KG1 (cell line): Measurements from ENCODE around the gene NAMPT.

ENCODE experiments used
- DNase-seq: peaks from one replicate; lab custom pipeline; 2025; lab: John Stamatoyannopoulos, UW

NAMPT gene

DNA sequence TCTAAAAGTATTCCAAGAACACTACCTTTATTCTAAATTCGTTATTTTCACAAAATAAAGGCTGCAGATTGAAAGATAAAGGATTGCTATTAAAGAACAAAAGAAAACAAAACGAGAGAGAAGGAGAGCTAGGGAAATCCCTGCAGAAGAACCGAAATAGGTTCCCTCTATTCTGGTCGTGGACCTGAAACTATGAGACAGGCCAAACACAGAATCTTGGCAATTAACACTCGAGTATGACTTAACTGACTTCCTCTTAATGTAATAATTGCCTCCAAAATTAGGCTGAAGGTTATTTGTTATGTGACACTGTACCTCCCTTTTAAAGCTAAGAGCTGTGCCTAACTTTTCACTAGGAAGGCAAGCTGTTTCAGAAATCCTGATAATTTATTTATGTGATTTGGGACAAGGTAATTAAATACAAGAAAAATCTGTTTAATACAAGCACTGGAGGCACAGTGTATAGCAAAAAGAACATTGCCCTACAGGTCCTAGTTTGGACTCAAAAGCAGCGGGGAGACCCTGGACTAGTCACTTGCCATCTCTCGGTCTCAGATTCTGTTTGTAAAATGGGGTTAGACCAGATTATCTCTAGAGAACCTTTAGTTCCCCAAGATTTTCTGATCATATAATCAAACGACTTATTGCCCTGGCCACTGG is 11.6 kb downstream of the NAMPT start:
- no peak for DNase-seq

DNA sequence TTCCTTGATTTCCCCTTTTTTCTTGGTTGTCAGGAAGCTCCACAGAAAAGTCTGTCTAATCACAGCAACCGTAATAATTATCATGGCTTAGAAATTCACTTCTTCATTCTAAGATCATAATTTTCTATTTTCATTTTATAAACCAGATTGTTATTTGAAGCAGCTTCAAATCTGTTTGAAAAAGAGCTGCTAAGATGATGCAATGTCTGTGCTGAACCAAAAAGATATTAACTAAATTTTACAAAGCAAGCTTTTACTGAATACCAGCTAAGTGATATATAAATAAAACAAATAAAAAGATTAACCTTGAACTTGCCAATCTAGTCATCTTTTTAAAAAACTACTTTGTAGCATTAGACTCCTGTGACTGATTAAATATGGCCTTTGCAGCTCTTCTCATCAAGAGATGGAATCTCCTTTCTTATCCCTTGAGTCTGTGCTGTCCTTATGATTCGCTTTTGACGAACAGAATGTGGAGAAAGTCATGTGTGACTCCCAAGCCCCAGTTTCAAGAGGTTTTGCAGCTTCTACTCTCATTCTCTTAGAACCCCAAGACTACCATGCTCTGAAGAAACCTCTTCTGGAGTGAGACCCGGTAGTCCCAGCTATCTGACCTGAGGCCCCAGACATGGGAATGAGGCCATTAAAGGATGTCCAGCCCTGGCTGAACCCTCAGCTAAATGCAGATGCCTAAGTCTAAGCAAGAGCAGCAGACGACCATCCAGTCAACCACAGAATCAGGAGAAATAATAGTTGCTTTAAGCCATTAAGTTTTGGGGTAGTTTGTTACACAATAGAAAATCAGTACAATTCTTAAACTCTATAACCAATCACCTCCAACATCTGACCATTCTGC is 14.4 kb downstream of the NAMPT start:
- no peak for DNase-seq

DNA sequence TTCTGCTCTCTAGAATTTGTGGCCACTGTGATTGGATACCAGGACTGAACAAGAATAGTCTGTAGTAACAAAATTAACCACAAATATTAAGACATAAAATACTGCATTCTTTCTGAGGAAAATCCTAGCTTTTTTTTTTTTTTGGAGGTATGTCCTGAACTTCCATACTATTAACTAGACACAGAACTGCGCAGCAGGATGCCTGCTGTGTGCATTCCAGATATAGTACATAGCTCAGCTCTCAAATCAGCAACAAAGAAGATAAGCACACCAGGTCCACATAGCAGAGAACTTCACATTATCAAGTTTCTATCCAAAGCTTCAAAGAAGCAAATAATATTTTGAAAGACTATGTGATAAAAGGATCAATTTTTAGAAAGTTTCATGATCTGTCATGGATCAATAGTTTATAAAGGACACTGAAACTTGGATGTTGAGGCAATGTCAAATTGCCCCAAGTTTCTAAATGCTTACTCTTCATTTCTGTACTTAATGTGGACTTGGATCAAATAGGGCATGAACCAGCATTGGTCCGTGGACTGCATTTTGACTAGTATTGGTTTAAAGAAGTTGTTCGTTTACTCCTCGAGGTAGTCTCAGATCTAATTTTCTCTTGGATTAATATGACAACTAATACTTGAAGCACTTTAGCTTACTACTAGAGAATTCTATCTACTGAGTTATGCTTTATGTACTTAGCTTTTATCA is 15.4 kb downstream of the NAMPT start:
- DNase-seq: no peak

DNA sequence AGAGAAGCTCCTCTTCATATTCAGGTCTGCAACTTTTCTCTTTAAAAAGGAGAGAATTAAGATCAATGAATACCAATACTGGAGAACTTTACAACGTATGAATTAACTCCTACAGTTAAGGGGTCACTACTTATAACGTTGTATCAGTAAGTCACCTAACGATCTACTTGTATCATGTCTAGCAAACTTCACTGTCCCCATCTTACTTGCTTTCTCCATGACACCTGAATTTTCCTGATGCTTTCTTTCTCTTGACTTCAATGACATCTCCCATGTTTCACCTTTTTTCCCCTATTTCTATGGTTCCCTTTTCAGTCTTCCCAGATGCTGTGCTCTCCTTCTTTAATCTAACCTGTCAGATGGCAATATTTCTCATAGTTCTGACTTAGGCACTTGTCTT is 19.6 kb downstream of the NAMPT start:
- DNase-seq: no peak

DNA sequence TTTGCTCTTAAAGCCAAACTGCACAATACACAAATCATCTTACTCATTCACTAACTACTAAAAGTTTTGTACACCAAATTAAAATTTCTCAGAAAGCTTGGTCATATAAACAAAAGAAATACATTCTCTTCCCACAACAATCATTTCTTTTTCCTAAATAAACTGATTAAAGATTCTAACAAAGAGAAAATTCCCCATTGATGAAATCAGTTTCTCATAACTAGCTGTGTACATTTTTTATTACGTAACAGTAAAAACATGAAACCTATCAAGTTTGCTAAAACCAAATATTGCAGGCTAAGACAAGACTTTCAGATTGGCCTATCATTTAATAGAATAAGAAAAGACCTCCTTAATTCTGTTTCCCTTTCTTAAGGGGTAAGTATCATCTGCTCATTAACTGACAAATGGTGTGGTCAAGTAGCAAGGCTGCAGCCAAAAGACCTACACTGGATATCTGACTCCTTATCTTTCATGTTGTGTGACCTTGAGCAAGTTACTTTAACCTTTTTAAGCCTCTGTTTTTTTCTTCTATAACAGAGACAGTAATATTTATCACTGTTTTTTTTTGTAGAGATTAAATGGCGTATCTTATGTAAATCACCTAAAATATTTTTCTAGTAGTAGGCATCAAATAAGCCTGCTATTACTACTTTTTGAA is 22.4 kb downstream of the NAMPT start:
- DNase-seq: no peak

DNA sequence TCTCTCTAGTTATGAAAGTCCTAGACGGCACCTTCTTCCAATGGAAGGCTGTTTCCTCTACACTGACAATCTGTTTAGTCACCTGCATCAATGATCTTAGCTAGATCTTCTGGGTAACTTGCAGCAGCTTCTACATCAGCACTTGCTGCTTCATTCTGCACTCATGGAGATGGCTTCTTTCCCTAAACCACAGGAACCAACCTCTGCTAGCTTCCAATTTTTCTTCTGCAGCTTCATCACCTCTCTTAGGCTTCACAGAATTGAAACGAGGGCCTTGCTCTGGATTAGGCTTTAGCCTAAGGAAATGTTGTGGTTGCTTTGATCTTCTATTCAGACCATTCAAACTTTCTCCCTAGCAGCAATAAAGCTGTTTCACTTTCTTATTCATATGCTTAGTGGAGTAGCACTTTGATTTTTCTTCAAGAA is 24.6 kb downstream of the NAMPT start:
- no peak for DNase-seq

DNA sequence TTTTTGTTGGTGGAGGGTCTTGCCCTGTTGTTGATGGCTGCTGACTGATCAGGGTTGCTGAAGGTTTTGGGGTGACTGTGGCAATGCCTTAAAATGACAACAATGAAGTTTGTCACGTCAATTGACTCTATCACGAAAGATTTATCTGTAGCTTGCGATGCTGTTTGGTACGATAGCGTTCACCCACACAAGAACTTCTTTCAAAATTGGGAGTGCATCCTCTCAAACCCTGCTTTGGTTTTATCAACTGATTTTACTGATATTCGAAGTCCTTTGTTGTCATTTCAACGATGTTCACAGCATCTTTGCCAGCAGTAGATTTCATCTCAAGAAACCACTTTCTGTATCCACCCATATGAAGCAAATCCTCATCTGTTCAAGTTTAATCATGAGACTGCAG is 26.0 kb downstream of the NAMPT start:
- no peak for DNase-seq

DNA sequence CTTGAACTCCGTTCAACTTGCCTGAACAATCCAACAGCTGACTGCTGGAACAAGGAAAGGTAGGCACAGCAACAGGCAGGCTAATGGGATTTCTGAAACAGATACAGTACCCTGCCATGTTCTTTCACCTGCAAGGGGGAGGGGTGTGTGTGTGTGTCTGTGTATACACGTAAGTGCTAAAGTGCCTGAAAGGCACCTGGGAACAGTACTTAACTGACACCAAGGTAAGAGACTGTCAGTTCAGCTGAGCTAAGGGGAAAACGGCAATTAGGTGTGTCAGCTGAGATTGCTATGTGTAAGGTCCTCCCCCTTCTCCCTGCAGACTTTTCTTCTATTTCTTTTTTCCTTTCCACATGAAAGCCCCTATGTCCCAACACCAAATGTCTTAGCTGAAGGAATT is 27.0 kb downstream of the NAMPT start:
- DNase-seq: no peak

DNA sequence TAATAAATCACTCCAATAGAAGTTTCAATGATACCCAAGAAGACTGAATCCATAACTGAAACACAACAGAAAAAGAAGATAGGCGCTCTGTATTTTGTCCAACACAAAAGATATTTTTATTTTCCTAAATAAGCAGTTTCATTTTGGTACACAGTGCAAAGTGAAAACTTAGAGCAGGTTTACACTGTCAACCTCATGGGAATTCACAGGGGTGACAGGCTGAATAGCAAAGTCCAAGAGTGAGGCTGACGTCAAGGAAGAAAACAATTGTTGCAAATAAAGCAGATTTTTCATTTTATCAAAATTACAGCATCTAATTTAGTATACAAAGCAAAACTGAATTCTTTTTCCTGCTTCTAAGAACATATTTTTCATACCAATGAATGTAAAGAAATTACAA is 28.6 kb downstream of the NAMPT start:
- DNase-seq: no peak

DNA sequence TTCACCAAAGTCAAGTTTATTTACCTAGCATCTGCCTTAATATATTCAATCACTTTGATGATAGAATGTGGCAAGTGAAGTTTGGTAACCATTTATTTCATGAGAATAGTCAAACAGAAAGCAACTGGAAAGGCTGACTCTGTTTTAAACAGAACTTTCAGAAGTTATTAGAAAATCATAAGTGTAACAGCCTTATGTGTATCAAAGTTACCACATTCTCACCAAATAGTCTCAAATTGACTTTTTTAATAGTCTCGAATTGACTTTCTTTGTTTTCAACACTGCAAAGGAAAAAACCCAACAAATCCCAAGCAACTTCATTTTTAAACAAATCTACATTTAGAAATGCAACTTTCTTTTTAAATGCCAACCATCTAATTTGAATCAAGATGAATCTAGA is 29.5 kb downstream of the NAMPT start:
- DNase-seq: no peak

DNA sequence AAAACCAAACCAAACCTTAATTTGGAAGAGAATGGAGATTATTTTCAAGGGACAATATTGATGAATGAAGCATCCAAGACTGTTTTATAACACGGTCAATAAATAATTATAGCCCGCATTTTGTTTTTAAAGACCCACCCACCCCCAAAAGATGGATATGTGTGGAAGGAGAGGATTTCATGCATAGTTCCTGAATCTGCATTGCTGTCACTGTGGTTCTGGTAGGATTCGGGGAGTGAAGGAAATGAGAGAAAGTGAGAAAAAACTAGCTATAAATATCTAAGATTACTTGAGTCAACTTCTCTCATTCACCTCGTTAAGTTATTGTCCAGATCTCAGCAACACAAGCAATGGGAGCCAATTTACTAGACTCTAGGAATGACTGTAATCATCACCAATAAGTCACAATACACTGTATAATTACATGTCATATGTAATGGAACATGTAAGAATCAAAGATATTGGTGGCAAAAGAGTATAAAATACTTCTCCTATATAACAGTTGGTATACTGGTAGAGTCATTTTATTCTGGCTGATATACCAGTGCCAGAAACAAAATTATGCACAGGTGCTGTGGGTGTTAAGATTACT is 30.2 kb downstream of the NAMPT start:
- DNase-seq: no peak

DNA sequence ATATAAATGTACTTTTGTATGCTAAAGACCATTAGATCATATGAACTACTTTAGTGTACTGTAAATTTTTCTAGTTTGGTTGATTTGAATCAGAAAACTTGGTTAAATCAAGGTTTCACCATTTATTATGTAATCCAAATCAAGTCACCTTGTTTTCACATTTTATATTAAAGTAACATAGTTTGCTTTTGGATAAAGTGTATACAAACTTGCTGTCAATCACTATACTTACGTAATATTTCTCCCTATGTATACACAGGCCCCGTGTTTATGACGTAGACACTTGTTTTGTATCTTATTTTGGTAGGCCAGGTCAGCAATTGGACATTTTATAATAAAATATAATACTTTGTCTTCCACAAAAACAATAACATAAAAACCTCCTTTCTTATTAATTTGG is 32.2 kb downstream of the NAMPT start:
- DNase-seq: no peak

DNA sequence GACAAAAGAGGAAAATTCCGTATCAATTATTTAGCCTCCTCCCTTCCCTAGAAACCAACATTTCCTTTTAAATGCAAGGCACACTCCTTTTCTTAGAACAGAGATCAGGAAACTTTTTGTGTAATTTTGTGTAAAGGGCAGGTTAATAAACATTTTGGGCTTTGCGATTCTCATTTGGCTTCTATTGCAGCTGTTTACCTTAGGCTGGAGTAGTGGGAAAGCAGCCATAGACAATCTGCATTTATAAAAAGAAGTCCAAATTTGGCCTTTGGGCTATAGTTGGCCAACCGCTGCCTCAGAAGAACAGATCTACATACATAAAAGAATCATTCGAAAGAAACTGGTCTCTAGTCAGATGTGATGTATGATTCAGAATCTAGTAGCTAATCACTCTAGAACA is 35.3 kb downstream of the NAMPT start:
- no peak for DNase-seq

DNA sequence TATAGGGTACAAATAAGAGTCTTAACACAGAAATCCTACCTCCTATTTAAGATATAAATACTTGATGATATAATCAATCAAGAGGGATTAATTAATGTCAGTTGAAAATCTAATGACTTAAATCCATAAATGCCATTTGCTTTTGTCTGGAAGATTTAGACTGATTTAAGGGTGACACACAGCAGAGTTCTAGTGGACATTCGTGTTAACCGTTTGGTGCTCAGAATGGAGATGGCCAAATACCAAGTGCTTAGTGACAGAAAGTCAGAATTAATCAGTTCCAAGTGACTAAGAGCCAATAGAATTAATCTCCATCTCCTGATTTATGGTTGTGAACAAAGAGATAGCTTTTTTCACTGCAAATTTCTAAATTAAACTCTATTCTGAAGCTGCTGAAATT is 36.2 kb downstream of the NAMPT start:
- no peak for DNase-seq

DNA sequence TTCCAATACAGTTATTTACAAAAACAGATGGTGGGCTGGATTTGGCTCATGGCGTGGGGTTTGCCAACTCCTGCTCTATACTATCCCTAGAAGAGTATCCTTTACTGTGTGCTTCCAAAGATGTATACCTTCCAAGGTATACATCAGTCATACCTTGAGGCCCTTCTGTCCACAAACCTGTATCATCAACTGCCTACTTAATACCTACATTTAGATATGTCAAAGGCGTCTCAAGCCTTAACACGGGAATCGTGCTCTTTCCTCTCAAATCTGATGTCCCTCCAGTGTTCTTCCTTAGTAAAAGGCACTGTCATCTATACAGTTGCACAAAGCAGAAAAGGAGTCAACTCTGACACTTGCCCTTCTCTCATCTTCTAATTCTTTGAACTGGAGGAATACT is 36.9 kb downstream of the NAMPT start:
- DNase-seq: no peak

DNA sequence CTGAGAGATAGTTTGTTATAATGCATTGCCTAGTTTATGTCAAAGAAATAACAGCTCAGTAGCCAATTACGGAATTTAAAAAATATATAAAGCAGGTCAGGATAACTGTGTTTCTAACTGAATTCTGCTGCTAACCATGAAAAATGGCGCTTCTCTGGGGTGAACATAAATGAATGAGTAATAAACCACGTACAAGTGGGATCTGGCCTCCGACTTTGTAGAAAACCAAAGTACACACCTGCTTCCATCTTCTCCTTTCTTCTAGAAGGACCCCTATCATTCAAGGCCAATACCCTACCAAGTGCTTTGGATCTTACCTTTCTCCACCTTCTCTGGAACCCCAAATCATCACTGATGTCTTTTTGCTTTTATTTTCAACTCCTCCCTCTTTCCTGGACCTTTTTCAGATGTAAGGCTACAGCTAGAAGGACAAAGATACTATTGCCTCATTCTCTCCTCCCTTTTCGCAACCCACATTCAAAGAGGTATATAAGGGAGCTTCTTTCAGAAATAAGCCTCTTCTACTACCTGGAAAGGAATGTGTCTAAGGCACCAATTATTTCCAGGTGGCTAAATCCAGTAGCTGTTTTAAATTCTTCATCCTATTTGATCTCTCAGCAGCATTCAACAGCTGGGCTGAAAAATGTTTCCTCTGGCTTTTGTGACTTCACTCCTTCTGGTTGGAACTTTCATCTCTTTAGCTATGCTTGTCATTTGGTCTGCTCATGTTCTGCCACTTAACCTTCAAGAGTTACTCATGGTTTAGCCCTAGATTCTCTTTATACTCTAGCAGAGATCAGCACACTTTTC is 37.7 kb downstream of the NAMPT start:
- DNase-seq: no peak

DNA sequence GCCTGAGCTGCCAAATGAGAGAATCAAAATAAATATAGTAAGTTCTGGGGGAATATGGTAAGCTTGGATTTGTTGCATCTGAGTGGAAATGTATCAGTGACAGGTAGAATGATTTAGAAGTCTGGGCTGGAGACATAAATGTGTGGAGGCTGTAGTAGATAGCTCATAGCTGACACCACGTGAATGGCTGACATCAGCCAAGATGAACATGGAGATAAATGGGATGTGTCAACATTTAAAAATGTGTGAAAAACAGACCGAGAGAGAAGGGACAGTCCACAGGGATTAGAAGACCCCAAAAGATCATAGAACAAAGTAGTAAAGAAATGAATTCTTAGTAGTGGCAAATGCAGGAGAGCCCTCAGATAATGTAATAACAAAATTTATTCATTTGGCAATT is 40.9 kb downstream of the NAMPT start:
- no peak for DNase-seq

DNA sequence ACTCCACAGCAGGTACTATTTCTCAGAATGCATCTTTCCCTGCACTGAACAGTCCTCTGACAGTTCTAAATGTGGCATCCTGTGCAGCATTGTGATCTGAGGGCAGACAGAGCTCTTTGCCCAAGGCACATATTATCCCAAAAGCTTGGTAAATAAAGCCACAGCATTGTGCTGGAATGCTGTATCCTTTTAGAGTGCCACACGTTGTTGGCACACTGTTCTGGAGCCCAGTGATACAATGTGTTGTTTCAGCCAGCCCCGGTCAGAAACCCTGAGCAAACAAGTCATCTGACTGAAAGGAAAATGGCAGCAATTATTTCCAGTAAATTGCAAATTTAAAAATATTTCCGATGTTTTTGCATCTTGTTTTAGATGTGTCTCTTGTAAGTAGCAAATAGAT is 45.4 kb downstream of the NAMPT start:
- no peak for DNase-seq

DNA sequence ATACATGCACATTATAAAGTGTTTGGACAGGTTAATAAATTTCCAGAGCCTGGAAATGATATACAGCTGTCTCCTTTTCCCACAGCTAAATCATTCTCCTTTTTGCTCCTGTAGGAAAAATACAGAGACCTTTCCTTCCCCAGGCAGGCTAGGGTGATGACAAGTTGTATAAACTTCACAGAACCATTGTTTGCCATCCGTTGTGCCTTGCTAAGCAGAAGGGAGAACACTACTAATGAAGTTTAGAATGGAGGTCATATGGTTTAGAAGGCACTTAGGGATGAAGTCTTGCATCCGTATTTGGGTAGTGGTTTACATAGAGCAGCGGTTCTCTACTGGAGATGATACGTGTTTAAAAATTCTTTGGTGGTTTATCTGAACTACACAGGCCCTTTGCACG is 46.0 kb downstream of the NAMPT start:
- no peak for DNase-seq

DNA sequence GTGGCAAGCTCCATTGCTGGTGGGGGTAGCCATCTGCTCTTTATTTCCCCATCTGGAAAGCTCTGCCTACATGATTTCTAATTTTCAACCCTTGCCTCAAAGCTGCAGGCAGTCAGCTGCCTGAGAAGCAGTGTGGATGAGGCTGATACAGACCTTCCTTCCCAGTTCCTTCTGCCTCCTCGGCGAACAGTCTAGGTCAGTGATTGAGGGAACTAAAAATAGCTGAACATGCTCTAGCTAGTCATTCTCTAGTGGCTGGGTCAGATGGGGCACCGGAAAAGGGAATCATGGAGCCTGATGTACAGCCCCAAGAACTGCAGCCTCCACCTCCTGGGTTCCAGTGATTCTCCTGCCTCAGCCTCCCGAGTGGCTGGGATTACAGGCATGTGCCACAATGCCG is 48.7 kb downstream of the NAMPT start:
- DNase-seq: no peak

DNA sequence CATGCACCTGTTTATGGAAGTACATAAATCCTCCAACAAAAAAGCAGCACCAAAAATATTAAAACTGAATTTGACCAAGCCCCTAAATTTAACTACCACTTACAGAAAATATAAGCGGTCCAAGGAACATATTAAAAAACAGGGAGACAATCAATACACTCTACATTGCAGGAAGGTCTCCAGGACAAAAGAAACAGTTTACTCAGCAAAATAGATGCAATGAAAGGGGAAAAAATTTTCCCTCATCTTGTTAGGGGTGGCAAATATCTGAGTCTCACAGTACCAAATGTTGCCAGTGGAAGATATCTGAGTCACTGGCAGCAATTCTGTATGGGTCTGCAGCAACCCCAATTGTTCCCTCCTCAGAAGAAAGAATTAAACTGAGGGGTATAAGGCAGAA is 50.4 kb downstream of the NAMPT start:
- no peak for DNase-seq
